H9 (cell line): Measurements from ENCODE around the gene TBC1D24. TPM values are rescaled to one million over a fixed set of nuclear protein-coding genes. Genes with fewer than 3 reads are reported as not detected.

Experiments used
- DNase-seq: peaks from one replicate; pipeline ENCODE4 v3.0.0-alpha.2; 2017
- H2AFZ ChIP-seq: one replicate; pipeline ENCODE4 v1.6.1; 2013; ENCODE audit warnings: mild to moderate bottlenecking, low read length, control low read depth, moderate library complexity
- H2AK5ac ChIP-seq: 2 replicates; pipeline ENCODE4 v1.6.1; 2013; ENCODE audit warnings: low read length, control low read depth, mixed read lengths; ENCODE audit not compliant: insufficient read length
- H2BK120ac ChIP-seq: one replicate; pipeline ENCODE4 v1.6.1; 2013; ENCODE audit warnings: low read depth, mild to moderate bottlenecking, low read length, control low read depth, inconsistent platforms; ENCODE audit not compliant: poor library complexity, severe bottlenecking
- H2BK12ac ChIP-seq: 2 replicates; pipeline ENCODE4 v1.6.1; 2013; ENCODE audit warnings: low read length, control low read depth, mixed read lengths, low read depth; ENCODE audit not compliant: insufficient read length
- H2BK15ac ChIP-seq: 2 replicates; pipeline ENCODE4 v1.6.1; 2013; ENCODE audit warnings: low read depth, low read length, control low read depth
- H2BK20ac ChIP-seq: one replicate; pipeline ENCODE4 v1.6.1; 2013; ENCODE audit warnings: low read depth, mild to moderate bottlenecking, low read length, control low read depth, inconsistent platforms; ENCODE audit not compliant: poor library complexity, severe bottlenecking
- H2BK5ac ChIP-seq: 2 replicates; pipeline ENCODE4 v1.6.1; 2013; ENCODE audit warnings: low read length, control low read depth, mixed read lengths; ENCODE audit not compliant: insufficient read length
- H3K14ac ChIP-seq: 2 replicates; pipeline ENCODE4 v1.6.1; 2013; ENCODE audit warnings: low read length, control low read depth; ENCODE audit not compliant: insufficient read depth
- H3K18ac ChIP-seq: 2 replicates; pipeline ENCODE4 v1.6.1; 2013; ENCODE audit warnings: low read depth, mild to moderate bottlenecking, mixed read lengths, low read length, control low read depth; ENCODE audit not compliant: insufficient read length
- H3K23ac ChIP-seq: 2 replicates; pipeline ENCODE4 v1.6.1; 2013; ENCODE audit warnings: low read length, control low read depth, mixed read lengths, low read depth; ENCODE audit not compliant: insufficient read length
- H3K23me2 ChIP-seq: 2 replicates; pipeline ENCODE4 v1.6.1; 2013; ENCODE audit warnings: low read depth, mild to moderate bottlenecking, mixed read lengths, low read length, control low read depth; ENCODE audit not compliant: insufficient read length, poor library complexity, severe bottlenecking
- H3K27ac ChIP-seq: 2 replicates; pipeline ENCODE4 v1.5.1; 2013; ENCODE audit warnings: low read length, control low read depth, mixed read lengths, low read depth; ENCODE audit not compliant: insufficient read length
- H3K27me3 ChIP-seq: 2 replicates; pipeline ENCODE4 v1.6.1; 2013; ENCODE audit warnings: low read length, control low read depth, inconsistent platforms; ENCODE audit not compliant: insufficient read depth
- H3K4ac ChIP-seq: 2 replicates; pipeline ENCODE4 v1.6.1; 2013; ENCODE audit warnings: low read depth, mild to moderate bottlenecking, control low read depth, inconsistent platforms, low read length, moderate library complexity
- H3K4me1 ChIP-seq: 2 replicates; pipeline ENCODE4 v1.6.1; 2013; ENCODE audit warnings: low read length, control low read depth, inconsistent platforms; ENCODE audit not compliant: insufficient read depth
- H3K4me2 ChIP-seq: 2 replicates; pipeline ENCODE4 v1.6.1; 2013; ENCODE audit warnings: low read length, control low read depth, mixed read lengths; ENCODE audit not compliant: insufficient read length, insufficient read depth
- H3K56ac ChIP-seq: 2 replicates; pipeline ENCODE4 v1.6.1; 2013; ENCODE audit warnings: low read depth, mild to moderate bottlenecking, mixed read lengths, low read length, control low read depth; ENCODE audit not compliant: insufficient read length
- H3K79me1 ChIP-seq: 2 replicates; pipeline ENCODE4 v1.6.1; 2013; ENCODE audit warnings: low read depth, mild to moderate bottlenecking, moderate library complexity, low read length, control low read depth, inconsistent platforms; ENCODE audit not compliant: insufficient read depth, poor library complexity, severe bottlenecking
- H3K79me2 ChIP-seq: 2 replicates; pipeline ENCODE4 v1.6.1; 2013; ENCODE audit warnings: low read length, control low read depth, inconsistent platforms; ENCODE audit not compliant: insufficient read depth
- H3K9ac ChIP-seq: 2 replicates; pipeline ENCODE4 v1.6.1; 2013; ENCODE audit warnings: low read length, control low read depth, mixed read lengths; ENCODE audit not compliant: insufficient read length; ENCODE audit errors: extremely low read depth
- H3K9me3 ChIP-seq: one replicate; pipeline ENCODE4 v1.6.1; 2013; ENCODE audit warnings: low read depth, low read length, inconsistent platforms; ENCODE audit not compliant: control insufficient read depth
- H3T11ph ChIP-seq: one replicate; pipeline ENCODE4 v1.6.1; 2013; ENCODE audit warnings: mild to moderate bottlenecking, low read length, control low read depth, inconsistent platforms
- H4K20me1 ChIP-seq: one replicate; pipeline ENCODE4 v1.6.1; 2013; ENCODE audit not compliant: control insufficient read depth, insufficient read length, insufficient read depth
- H4K5ac ChIP-seq: 2 replicates; pipeline ENCODE4 v1.6.1; 2013; ENCODE audit warnings: low read depth, mild to moderate bottlenecking, mixed read lengths, low read length, control low read depth; ENCODE audit not compliant: insufficient read length
- H4K8ac ChIP-seq: replicated peaks from 2 replicates; pipeline ENCODE4 v1.6.1; 2013; ENCODE audit warnings: low read length, control low read depth, mixed read lengths, low read depth; ENCODE audit not compliant: insufficient read length
- H4K91ac ChIP-seq: 2 replicates; pipeline ENCODE4 v1.6.1; 2013; ENCODE audit warnings: low read depth, mild to moderate bottlenecking, moderate library complexity, mixed read lengths, low read length, control low read depth; ENCODE audit not compliant: insufficient read length
- H3K27ac Mint-ChIP-seq, 3 experiments: 2 replicates in 2 of 3; 3 replicates in 1 of 3; pipeline ENCODE4 v1.8.0; 2020 to 2021; ENCODE audit warnings: mixed read lengths in 3 of 3, mild to moderate bottlenecking in 1 of 3, moderate library complexity in 1 of 3
- H3K27me3 Mint-ChIP-seq: 2 replicates; pipeline ENCODE4 v1.8.0; 2021; ENCODE audit warnings: low read depth, mild to moderate bottlenecking, moderate library complexity, mixed read lengths
- H3K36me3 Mint-ChIP-seq, 3 experiments: 2 replicates in 2 of 3; 3 replicates in 1 of 3; pipeline ENCODE4 v1.8.0; 2020 to 2021; ENCODE audit warnings: low read depth in 3 of 3, mixed read lengths in 3 of 3; ENCODE audit not compliant: insufficient read depth in 1 of 3
- H3K4me1 Mint-ChIP-seq, 2 experiments: 2 replicates each; pipeline ENCODE4 v1.8.0; 2020; ENCODE audit warnings: mixed read lengths in 2 of 2
- H3K4me3 Mint-ChIP-seq, 2 experiments: 2 replicates in 1 of 2; 3 replicates in 1 of 2; pipeline ENCODE4 v1.8.0; 2020 to 2021; ENCODE audit warnings: mild to moderate bottlenecking in 2 of 2, mixed read lengths in 2 of 2, moderate library complexity in 1 of 2
- H3K9me3 Mint-ChIP-seq, 2 experiments: 2 replicates in 1 of 2; 3 replicates in 1 of 2; pipeline ENCODE4 v1.8.0; 2020; ENCODE audit warnings: mild to moderate bottlenecking in 2 of 2, mixed read lengths in 2 of 2, moderate library complexity in 1 of 2
- WGBS: extraction: QIAGEN DNeasy Blood & Tissue Kit; methylation state at CpG from one replicate; pipeline ENCODE4 v1.1.7; 2013; ENCODE audit warnings: missing lambda C conversion rate, low lambda C conversion rate, mixed read lengths; ENCODE audit not compliant: insufficient read length; ENCODE audit errors: extremely low coverage; 5-methylcytosine and 5-hydroxymethylcytosine counted together
- total RNA-seq: library from RNA; stranded (reverse); gene quantifications from 2 replicates; pipeline ENCODE4 v1.2.1, GENCODE V29; 2021
- TF ChIP-seq, protein P1 (sequence below): fragments of 200-600 bp; sonication (generic); conservative IDR thresholded peaks from 3 replicates; pipeline ENCODE4 v1.8.0; 2021; ENCODE audit warnings: antibody characterized with exemption, mild to moderate bottlenecking

Gene TBC1D24
- total RNA-seq, 1 experiment from 2014 or later, result 19.0 TPM

DNA sequence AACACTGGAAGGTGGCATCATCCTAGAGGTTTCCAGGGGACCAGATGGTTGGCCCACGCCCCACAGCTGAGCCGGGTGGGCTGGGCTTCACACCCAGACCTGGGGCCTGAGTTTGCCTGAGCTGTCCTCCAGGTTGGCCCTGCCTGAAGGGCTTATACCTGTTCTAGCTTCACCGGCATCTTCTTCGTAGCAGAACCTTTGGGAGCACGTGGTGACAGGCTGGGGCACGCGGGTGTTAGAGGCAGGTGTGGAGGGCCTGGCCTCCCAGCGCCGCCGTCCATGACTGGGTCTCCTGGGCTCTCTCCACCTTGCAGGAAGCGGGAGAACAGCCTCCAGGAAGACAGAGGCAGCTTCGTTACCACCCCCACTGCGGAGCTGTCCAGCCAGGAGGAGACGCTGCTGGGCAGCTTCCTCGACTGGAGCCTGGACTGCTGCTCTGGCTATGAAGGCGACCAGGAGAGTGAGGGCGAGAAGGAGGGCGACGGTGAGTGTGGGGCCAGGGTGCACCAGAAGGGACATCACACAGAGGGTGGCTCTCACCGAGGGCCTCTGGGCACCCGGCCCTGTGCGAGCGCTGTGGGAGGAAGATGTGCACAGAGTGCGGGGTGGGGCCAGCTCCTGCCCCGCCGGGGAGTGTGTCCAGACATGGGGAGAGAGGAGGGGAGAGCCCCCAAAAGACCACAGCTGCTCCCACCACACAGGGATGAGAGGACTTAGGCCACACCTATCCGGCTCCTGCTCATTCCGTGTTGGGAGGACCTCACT lies 19.7 kb upstream of the TBC1D24 start:
- WGBS, result no CpG with 5 or more reads among the region's 28 CpGs

More for the DNA sequence above, 19.7 kb upstream of the TBC1D24 start:
- no peaks in the 10 kb centered on the region for H4K20me1 ChIP-seq
- H2BK5ac ChIP-seq, result no peak overlapping the region
- H3K23ac ChIP-seq, result no peak overlapping the region
- no peak overlapping the region for H3K4me2 ChIP-seq
- H3K9me3 ChIP-seq, result no peaks in the 10 kb centered on the region
- no peaks in the 10 kb centered on the region for H3K27me3 ChIP-seq
- H3K4ac ChIP-seq, result no peak overlapping the region
- H2AFZ ChIP-seq, result no peak overlapping the region
- DNase-seq, result no peak
- H2BK20ac ChIP-seq, result no peak overlapping the region
- no peak overlapping the region for H3K18ac ChIP-seq
- peaks cover 9 to 15% of the 10 kb centered on the region in 2 experiments for H3K4me1 Mint-ChIP-seq
- no peak overlapping the region for H4K8ac ChIP-seq
- no peak overlapping the region for H2BK12ac ChIP-seq
- H3T11ph ChIP-seq, result no peak overlapping the region
- H3K79me1 ChIP-seq, result no peaks in the 10 kb centered on the region
- peaks cover 8% of the 10 kb centered on the region for H3K23me2 ChIP-seq
- H2BK120ac ChIP-seq, result no peak overlapping the region
- H4K5ac ChIP-seq, result no peak overlapping the region
- H3K27ac ChIP-seq, result no peak overlapping the region
- no peak overlapping the region for H3K56ac ChIP-seq
- no peak overlapping the region for H3K14ac ChIP-seq
- no peak overlapping the region for H3K27ac Mint-ChIP-seq
- no peaks in the 10 kb centered on the region for H3K4me1 ChIP-seq
- TF ChIP-seq, protein P1, sequence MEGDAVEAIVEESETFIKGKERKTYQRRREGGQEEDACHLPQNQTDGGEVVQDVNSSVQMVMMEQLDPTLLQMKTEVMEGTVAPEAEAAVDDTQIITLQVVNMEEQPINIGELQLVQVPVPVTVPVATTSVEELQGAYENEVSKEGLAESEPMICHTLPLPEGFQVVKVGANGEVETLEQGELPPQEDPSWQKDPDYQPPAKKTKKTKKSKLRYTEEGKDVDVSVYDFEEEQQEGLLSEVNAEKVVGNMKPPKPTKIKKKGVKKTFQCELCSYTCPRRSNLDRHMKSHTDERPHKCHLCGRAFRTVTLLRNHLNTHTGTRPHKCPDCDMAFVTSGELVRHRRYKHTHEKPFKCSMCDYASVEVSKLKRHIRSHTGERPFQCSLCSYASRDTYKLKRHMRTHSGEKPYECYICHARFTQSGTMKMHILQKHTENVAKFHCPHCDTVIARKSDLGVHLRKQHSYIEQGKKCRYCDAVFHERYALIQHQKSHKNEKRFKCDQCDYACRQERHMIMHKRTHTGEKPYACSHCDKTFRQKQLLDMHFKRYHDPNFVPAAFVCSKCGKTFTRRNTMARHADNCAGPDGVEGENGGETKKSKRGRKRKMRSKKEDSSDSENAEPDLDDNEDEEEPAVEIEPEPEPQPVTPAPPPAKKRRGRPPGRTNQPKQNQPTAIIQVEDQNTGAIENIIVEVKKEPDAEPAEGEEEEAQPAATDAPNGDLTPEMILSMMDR, result no peak
- H3K36me3 Mint-ChIP-seq, result peaks cover 36 to 73% (median 64%) of the 10 kb centered on the region in 3 experiments
- H2AK5ac ChIP-seq, result no peak overlapping the region
- no peaks in the 10 kb centered on the region for H3K9me3 Mint-ChIP-seq
- no peaks in the 10 kb centered on the region for H3K27me3 Mint-ChIP-seq
- H3K9ac ChIP-seq, result no peak overlapping the region
- no peaks in the 10 kb centered on the region for H3K79me2 ChIP-seq
- no peak overlapping the region; a peak in 1 of 5 replicates for H3K4me3 Mint-ChIP-seq
- no peak overlapping the region for H4K91ac ChIP-seq
- H2BK15ac ChIP-seq, result no peak overlapping the region
